Nephron (organoid): Measurements from ENCODE around the gene SLC6A1.
A peak's percentile ranks its signal among the peaks of the same experiment; 100 is the strongest.

Source experiments
- H3K27ac Mint-ChIP-seq, 3 experiments: 2 replicates each; pipeline ENCODE4 v1.8.0; 2020; ENCODE audit warnings: mixed read lengths in 3 of 3, mild to moderate bottlenecking in 2 of 3, moderate library complexity in 1 of 3
- H3K27me3 Mint-ChIP-seq: 2 replicates; pipeline ENCODE4 v1.8.0; 2021; ENCODE audit warnings: low read depth, mild to moderate bottlenecking, moderate library complexity, mixed read lengths
- H3K36me3 Mint-ChIP-seq: 2 replicates; pipeline ENCODE4 v1.8.0; 2020; ENCODE audit warnings: low read depth, mixed read lengths
- H3K4me1 Mint-ChIP-seq: 2 replicates; pipeline ENCODE4 v1.8.0; 2020; ENCODE audit warnings: mixed read lengths
- H3K4me3 Mint-ChIP-seq, 3 experiments: 2 replicates each; pipeline ENCODE4 v1.8.0; 2020; ENCODE audit warnings: mild to moderate bottlenecking in 3 of 3, mixed read lengths in 3 of 3, moderate library complexity in 2 of 3
- H3K9me3 Mint-ChIP-seq: 2 replicates; pipeline ENCODE4 v1.8.0; 2020; ENCODE audit warnings: mixed read lengths
- TF ChIP-seq, protein P1 (sequence below), 3 experiments: fragments of 200-600 bp; sonication (generic); IDR thresholded peaks; one replicate each; pipeline ENCODE4 v1.5.0; 2021; ENCODE audit warnings: antibody characterized with exemption in 3 of 3; ENCODE audit not compliant: unreplicated experiment in 3 of 3

SLC6A1 gene

DNA sequence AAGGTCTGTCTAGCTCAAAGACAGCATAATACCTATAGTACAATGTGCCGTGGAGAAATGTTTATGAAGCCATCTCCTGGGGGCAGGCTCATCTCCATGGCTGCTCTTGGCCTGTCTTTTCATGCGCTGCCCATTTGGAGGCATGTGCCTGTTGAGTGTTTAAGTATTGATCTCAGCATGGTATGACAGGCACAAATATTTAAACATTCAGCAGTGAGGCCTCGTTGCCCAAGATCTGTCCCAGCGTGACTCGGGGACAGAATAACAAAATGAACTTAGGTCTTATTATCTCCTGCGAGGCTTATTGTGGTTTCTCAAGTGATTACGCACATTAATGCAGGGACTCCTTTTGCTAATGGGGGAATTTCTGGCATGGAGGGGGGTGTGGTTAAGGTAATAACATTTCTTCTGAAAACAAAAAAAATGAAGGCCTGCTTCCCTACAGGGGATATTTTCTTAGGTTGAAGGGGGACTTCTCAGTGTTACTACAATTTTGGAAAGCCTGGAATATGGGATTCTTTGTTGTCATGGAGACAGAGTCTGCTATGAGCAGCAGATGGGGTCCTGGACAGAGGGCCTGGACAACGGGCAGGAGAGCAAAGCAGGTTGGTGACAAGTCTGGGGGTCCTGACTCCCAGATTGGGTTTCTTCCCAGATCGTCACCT, 4.4 kb upstream of the SLC6A1 start:
- TF ChIP-seq, protein P1, sequence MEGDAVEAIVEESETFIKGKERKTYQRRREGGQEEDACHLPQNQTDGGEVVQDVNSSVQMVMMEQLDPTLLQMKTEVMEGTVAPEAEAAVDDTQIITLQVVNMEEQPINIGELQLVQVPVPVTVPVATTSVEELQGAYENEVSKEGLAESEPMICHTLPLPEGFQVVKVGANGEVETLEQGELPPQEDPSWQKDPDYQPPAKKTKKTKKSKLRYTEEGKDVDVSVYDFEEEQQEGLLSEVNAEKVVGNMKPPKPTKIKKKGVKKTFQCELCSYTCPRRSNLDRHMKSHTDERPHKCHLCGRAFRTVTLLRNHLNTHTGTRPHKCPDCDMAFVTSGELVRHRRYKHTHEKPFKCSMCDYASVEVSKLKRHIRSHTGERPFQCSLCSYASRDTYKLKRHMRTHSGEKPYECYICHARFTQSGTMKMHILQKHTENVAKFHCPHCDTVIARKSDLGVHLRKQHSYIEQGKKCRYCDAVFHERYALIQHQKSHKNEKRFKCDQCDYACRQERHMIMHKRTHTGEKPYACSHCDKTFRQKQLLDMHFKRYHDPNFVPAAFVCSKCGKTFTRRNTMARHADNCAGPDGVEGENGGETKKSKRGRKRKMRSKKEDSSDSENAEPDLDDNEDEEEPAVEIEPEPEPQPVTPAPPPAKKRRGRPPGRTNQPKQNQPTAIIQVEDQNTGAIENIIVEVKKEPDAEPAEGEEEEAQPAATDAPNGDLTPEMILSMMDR (IDR thresholded peaks at IDR 0.05; ENCODE audit: unreplicated experiment in 3 of 3) = no peak
- H3K9me3 Mint-ChIP-seq = no peaks in the 10 kb centered on the region
- no peak overlapping the region for H3K27ac Mint-ChIP-seq
- peaks cover 5% of the 10 kb centered on the region for H3K4me1 Mint-ChIP-seq
- no peak overlapping the region for H3K4me3 Mint-ChIP-seq
- no peaks in the 10 kb centered on the region for H3K36me3 Mint-ChIP-seq
- peaks cover 72% of the 10 kb centered on the region for H3K27me3 Mint-ChIP-seq

DNA sequence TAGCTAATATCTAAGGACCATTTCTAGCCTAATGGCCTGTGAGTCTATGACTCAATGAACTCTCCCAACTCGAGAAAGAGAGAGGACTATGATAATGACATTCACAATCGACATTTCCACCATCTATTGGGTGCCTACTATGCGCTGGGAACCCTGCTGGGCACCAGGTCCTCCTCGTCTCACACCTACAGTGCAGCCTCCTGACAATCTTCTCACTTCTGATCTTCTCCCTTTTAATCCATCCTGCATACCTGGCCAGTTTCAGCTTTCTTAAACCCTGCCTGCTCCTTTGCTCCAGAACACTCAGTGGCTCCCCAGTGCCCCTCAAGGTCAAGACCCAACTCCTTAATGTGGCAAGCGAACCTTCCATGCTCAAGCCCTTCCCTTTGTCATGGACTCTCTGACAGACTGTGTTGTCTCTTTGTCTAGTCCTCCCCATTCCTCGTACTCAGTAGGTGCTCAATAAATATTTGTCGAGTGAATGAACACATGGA, 3.5 kb upstream of the SLC6A1 start:
- Mint-ChIP-seq H3K9me3 (no peaks in the 10 kb centered on the region), H3K36me3 (no peaks in the 10 kb centered on the region), H3K4me3 (no peak overlapping the region), H3K27me3 (peaks cover 78% of the 10 kb centered on the region), H3K27ac (no peak overlapping the region), H3K4me1 (peaks cover 5% of the 10 kb centered on the region)
- TF ChIP-seq, protein P1 (IDR thresholded peaks at IDR 0.05; ENCODE audit: unreplicated experiment in 3 of 3) = no peak

DNA sequence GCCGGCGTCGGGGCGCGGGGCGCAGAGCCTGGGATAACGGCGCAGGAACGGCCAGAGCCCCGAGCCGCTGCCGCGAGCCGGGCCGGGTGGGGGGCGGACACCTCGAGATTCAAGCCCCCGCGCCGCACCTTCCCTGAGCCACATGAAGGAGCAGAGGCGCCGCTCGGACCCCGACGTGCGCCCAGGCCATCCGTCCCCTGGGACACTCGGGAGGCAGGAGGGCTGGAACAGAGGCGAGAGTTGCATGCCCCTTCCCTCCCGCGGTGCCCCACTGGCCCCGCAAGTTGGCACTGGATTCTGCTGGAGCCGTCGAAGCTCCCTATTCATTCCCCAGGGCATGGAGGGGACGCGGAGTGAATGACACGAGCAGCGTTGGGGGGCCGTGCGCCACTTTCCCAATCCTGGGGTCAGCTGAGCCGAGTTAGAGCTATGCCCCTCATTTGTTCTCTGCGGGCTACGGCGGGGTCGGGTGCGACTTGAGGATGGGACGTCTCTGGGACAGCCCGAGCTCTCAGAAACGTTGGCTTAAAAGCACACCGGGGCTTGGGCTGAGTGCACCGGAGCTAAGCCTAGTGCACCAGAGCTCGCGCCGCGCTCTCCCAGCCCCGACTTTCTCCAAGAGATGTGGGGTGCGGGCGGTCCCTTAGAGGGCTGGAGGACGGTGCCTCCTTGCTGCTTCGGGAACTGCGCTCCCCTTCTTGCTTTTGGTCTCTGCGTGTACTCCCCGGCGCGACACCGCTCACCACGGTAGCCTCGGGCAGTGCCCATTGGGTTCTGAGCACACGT, 588 bp downstream of the SLC6A1 start:
- no peaks in the 10 kb centered on the region for H3K36me3 Mint-ChIP-seq
- peaks cover 5% of the 10 kb centered on the region for H3K4me1 Mint-ChIP-seq
- no peak overlapping the region for H3K27ac Mint-ChIP-seq
- TF ChIP-seq, protein P1 (IDR thresholded peaks at IDR 0.05; ENCODE audit: unreplicated experiment in 3 of 3) = no peak
- H3K9me3 Mint-ChIP-seq = no peaks in the 10 kb centered on the region
- H3K4me3 Mint-ChIP-seq = peak overlapping the region in 2 of 3 experiments; percentile 46 to 75
- peaks cover 97% of the 10 kb centered on the region for H3K27me3 Mint-ChIP-seq

DNA sequence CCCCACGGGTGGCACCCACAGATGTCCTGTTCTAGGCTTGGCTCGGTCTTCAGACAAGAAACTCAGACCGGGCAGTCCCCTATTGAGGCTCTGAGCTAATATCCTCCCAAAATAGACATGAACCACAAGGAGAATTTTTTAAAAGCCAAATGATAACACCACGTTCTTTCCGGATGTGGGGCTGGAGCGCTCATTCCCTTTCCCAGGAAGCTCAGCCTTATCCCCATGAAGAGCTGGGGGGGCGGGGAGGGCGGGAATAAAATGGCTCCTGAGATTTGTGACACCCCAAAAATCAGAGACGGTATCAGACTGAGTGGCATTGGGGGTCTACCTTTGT, 1.1 kb downstream of the SLC6A1 start:
- H3K27ac Mint-ChIP-seq = no peak overlapping the region
- peaks cover 97% of the 10 kb centered on the region for H3K27me3 Mint-ChIP-seq
- TF ChIP-seq, protein P1 (IDR thresholded peaks at IDR 0.05; ENCODE audit: unreplicated experiment in 3 of 3) = no peak
- no peaks in the 10 kb centered on the region for H3K36me3 Mint-ChIP-seq
- peaks cover 5% of the 10 kb centered on the region for H3K4me1 Mint-ChIP-seq
- peak overlapping the region in 2 of 3 experiments; percentile 46 to 75 for H3K4me3 Mint-ChIP-seq
- no peaks in the 10 kb centered on the region for H3K9me3 Mint-ChIP-seq

DNA sequence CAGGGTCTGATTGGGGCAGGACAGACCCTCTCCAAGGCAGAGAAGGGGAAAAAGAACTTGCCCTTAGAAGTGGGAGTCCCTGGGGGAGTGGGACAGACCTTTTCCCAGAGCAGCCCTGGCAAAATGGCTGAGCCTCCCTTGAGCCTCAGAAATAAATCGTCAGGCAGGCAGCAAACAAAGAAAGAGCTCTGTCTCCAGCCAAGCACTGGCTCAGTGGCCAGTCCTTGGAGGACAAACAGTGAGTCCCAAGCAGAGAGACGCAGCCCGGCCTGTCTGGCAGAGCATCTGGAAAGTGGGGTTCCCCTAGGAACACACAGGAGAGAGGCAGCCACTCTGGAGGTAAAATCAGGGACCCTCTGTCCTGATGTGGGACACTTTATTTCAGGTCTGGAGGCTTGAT, 1.8 kb downstream of the SLC6A1 start:
- H3K9me3 Mint-ChIP-seq = no peaks in the 10 kb centered on the region
- no peaks in the 10 kb centered on the region for H3K36me3 Mint-ChIP-seq
- H3K27me3 Mint-ChIP-seq = peaks cover 97% of the 10 kb centered on the region
- no peak overlapping the region for H3K27ac Mint-ChIP-seq
- peak overlapping the region in 2 of 3 experiments; percentile 25 to 29 for H3K4me3 Mint-ChIP-seq
- TF ChIP-seq, protein P1 (IDR thresholded peaks at IDR 0.05; ENCODE audit: unreplicated experiment in 3 of 3) = no peak
- H3K4me1 Mint-ChIP-seq = peaks cover 5% of the 10 kb centered on the region
